ENCODE results near the gene CEP72.
"Not testable (repeated sequence)": the region's sequence is repeated elsewhere in the genome, so short reads cannot be mapped to it uniquely, and the experiment has no call there.

The CEP72 gene

DNA sequence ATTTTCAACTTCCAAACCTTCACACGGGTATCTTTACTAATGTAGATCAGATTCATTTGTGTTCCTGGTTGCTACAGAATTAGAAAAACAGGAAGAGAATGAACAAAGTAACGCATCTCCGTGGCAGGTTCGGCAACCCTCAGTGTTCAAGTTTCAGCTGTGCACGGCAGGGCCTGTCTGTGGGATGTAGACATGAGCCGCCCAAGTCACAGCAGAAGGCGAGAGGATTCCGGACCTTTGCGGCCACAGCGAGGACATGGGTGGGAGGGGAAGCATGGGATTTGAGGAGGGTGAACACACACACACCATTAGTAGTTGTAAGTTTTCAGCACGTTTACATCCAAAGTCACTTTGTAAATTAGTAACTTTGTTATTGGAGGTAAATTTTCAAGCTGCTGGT, 31.7 kb upstream of the CEP72 start:
- no peak for DNase-seq (ENCODE audit: low spot score)

DNA sequence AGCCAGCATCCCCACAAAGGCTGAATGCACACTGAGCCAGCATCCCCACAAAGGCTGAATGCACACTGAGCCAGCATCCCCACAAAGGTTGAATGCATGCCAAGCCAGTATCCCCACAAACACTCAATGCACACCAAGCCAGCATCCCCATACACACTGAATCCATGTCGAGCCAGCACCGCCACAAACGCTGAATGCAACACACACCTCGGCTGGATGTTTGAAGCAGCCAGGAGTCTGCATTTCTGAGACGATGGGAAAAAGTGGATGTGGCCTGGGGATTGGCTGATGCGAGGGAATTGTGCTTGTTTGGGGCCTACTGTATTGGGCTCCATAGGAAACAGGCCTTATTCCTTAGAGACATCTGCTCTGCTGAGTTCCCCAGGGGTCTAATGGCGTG, 30.9 kb upstream of the CEP72 start:
- no peak for DNase-seq (ENCODE audit: low spot score)

DNA sequence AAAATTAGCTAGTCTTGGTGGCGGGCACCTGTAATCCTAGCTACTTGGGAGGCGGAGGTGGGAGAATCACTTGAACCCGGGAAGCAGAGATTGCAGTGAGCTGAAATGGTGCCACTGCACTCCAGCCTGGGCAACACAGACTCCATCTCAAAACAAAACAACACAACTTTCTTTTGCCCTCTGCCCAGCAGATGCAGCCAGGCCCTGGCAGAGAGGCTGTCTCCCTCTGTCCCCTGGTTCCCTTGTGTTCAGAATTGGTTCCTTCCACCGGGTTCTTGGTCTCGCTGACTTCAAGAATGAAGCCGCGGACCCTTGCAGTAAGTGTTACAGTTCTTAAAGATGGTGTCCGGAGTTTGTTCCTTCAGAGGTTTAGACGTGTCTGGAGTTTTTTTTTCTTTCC, 30.2 kb upstream of the CEP72 start:
- DNase-seq (ENCODE audit: low spot score), result no peak

DNA sequence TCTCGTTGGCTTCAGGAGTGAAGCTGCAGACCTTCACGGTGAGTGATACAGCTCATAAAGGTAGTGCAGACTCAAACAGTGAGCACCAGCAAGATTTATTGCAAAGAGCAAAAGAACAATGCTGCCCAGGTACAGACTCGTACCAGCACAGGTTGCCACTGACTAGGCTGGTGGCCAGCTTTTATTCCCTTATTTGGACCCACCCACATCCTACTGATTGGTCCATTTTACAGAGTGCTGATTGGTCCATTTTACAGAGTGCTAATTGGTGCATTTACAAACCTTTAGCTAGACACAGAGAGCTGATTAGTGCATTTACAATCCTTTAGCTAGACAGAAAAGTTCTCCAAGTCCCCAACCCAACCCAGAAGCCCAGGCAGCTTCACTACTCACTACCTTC, 29.7 kb upstream of the CEP72 start:
- not testable (repeated sequence) for DNase-seq (ENCODE audit: low spot score)

DNA sequence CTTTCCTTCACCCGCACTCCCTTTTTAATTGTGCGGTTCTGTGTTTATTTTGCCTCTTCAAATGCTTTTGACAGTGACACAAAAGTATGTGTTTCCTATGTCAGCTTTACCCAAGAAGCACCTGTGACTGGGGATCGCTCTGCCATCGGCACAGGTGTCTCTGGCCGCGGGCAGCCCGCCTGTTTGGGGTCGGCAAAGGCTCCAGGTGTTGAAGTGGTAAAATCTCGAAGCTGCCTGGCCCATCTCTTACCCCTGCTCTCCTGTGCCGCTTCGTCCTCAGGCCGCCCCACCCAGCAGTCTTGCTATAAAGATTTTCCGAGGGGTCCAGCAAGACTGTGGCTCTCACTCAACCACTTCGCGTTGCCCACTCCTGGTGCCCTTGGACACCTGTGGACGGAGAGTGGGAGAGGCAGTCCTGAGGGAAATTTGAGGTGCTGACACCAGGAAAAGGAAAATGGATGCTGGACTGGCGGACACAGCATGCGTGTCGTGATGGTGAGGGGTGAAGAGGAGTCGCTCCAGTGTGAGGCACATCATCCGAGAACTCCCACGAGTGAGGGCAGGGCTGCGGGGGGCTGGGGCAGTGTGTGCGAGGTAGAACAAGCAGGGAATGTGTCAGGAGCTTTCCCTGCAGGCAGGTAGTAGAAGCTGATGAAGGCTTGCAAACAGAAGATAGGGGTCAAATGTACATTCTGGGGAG, 29.1 kb upstream of the CEP72 start:
- no peak for DNase-seq (ENCODE audit: low spot score)

DNA sequence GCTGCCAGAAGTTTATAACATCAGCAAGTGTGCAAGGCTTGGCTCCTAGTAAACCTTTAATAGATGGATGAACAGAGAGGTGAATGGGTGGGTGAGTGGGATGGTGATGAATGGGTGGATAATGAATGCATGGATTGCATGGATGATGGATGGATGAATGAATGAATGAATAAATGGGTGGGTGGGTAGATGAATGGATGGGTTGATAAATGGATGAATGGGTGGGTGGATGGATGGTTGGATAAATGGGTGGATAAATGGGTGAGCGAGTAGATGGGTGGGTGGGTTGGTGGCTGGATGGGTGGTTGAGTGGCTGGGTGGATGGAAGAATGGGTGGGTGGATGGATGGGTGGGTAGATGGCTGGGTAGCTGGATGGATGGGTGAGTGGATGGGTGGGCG, 28.5 kb upstream of the CEP72 start:
- no peak for DNase-seq (ENCODE audit: low spot score)

DNA sequence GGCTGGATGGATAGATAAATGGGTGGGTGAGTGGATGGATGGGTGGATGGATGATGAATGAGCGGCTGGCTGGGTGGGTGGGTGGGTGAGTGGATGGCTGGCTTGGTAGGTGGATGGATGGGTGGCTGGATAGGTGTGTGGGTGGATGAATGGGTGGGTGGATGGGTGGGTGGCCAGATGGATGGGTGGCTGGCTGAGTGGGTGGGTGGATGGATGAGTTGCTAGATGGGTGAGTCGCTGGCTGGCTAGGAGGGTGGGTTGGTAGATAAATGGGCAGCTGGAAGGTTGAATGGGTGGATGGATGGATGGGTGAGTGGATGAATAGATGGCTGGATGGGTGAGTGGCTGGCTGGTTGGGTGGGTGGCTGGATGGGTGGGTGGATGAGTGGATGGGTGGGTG, 27.9 kb upstream of the CEP72 start:
- no peak for DNase-seq (ENCODE audit: low spot score)

DNA sequence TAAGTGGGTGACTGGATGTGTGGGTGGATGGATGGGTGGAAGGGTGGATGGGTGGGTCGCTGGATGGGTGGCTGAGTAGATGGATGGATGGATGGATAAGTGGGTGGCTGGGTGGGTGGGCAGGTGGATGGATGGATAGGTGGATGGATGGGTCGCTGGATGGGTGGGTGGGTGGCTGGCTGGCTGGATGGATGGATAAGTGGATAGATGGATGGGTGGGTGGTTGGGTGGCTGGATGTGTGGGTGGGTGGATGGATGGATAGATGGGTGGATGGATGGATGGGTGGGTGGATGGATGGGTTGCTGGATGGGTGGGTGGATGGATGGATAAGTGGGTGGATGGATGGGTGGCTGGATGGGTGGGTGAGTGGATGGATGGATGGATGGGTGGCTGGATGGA, 27.3 kb upstream of the CEP72 start:
- DNase-seq (ENCODE audit: low spot score), result no peak

DNA sequence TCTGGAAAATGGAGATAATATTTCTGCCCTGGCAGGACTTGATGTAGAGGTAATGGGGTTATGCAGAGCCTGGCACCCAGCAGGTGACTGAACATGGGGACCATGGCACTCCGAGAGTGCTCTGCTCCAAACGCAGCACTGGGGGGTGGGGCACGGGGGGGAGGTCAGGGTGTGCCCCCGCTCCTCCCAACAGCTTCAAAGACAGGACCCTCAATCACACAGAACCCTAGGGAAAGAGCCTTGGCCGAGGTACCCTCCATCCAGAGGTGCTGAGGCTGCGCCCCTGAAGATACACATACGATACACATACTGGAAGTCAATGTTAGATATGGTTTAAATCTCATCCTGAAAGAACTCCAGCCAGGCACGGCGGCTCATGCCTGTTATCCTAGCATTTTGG, 26.6 kb upstream of the CEP72 start:
- no peak for DNase-seq (ENCODE audit: low spot score)

DNA sequence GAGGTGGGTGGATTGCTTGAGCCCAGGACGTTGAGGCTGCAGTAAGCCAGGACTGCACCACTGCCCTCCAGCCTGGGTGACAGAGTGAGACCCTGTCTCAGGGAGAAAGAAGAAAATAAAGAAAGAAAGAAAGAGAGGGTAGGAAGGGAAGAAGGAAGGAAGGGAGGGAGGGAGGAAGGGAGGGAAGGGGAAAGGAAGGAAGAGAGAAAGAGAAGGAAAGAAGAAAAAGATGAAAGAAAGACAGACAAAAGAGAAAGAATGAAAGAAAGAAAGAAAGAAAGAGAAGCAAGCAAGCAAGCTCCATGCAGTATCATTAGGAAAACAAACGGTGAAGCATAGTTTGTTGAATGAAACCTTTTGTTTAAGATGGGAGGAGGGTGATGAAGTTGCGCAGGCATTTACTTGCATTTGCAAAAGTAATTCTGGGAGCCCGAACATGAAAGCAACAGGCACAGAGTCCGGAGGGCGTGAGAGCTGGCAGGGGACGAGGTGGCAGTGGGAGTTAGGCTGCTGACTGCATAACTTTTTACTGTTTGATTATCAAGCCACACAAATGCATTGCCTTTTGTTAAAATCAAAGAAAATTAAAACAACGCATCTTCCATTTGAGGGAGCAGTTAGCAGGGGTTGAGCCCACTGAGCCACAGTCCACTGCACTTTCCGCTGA, 26.0 kb upstream of the CEP72 start:
- DNase-seq (ENCODE audit: low spot score), result no peak

DNA sequence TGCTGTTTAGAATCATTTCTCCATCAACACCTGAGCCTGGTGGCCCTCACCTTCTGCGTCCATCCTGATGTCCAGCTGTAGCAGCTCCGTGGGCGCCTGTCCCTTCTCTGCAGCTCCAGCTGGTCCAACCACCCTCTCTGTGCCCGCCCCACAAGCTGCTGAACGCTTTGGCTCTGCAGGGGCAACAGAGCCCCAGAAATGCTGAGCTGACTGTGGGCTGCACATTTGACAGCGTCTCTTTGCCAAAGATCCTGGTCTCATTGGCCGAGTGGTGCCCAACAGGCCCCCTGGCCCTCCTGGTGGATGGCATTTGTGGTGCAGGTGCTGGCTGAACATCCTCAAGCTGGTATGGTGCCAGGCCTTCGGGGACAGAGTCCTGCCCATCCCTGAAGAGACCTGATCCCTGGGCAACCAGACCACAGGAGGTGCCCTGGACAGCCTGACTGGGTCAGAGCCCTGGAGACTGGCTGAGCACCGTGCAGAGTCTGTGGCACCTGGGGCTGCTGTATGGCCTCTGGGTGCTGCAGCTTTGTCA, 25.3 kb upstream of the CEP72 start:
- DNase-seq (ENCODE audit: low spot score), result no peak

DNA sequence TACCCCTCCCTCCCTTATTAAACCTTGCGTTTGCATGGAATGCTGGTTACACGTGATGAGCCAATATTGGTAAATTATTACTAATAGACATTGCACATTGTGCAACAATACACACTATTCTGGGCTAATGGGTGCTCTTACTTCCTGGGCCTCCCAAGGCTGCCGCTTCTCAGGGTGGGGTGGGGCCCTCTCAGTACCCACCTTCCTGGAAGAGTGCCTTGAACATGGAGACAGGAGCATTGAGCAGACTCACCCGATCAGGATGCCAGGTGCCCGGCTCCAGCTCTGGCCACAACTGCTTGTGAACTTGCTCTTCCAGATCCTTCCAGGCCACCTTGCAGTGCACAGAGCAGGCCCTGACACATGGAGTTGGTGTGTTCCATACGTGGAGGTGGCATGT, 24.7 kb upstream of the CEP72 start:
- DNase-seq (ENCODE audit: low spot score), result no peak

DNA sequence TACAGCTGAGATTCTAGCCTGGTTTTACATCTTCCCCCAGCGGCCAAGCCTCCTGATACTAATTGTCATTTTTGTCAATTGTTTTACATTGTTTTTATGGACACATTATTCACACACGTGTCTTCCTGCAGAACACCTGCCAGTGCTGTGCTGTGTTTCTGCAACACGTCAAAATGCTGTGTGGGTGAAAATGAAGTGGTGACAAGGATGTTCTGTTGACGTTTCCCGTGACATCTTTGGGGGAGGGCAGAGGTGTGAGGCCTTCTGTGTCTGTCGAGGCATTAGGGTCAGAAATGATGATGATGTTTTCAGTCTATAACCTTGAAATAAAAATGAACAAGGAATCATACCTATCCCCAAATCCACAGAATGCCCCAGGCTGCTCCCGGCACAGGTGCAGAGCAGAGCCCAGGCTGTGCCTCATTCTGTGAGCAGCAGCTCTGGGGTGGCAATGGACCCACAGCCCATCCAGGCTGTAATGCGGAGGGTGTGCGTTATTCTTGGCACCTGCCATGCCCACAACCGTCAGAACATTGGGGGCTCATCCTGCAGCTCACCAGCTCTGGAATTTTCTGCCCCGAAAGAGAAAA, 23.6 kb upstream of the CEP72 start:
- no peak for DNase-seq (ENCODE audit: low spot score)

DNA sequence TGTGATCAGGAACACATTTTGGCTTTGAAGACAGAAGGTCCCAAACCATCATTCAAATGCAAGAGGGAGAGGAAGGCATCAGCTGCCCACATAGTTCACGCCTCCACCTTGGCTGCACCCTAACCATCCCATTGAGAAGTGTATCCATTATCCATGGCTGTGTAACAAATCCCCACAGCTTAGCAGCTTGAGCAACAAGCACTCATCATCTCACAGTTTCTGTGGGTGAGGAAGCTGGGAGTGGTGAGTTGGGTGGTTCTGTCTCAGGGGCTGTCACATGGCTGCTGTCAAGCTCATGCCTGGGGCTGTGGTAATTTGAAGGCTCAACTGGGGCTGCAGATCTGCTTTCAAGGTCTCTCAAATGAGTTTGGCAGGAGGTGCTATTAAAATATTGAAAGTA, 23.0 kb upstream of the CEP72 start:
- no peak for DNase-seq (ENCODE audit: low spot score)

DNA sequence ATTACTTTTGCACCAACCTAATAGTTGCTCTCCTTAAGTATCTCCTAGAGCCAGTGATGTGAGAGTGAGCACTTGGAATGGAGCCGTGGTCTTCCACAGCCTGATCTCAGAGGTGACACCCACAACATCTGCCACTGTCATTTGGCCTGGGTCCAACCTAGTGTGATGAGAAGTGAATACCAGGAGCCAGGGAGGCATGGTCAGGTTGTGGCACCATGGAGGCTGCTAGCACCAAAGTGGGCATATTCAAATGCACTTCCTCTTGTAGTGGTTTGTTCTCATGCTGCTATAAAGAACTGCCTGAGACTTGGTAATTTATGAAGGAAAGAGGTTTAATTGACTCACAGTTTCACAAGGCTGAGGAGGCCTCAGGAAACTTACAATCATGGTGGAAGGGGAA, 22.6 kb upstream of the CEP72 start:
- no peak for DNase-seq (ENCODE audit: low spot score)

DNA sequence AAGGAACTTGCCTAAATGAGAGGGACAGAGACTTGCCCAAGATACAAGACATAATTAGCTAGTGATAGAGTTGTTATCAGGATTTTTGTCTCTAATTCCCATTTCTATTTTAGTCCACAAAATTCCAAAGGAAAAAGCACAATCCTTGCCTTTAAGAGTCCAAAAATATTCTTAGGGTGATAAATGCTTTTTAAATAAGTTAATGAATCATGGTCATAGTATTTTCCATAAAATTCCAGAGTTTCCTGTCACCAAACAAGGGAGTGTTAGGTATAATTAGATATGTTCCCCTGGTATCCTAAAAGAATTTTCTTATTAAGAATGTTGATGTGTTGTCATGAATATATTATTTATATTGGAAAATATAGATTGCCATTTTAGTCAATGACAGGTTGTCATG, 21.8 kb upstream of the CEP72 start:
- no peak for DNase-seq (ENCODE audit: low spot score)

DNA sequence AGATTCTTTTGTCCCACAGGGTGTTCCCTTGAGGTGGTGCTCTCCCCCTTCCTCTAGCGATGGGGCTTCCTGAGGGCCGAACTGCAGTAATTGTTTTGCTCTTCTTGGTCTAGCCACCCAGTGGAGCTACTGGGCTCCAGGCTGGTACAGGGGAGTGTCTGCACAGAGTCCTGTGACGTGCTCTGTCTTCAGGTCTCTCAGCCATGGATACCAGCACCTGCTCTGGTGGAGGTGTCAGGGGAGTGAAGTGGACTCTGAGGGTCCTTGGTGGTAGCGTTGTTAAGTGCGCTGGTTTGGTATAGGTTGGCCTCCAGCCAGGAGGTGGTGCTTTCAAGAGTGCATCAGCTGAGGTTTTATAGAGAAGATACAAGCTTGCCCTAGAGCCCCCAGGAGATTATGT, 20.4 kb upstream of the CEP72 start:
- no peak for DNase-seq (ENCODE audit: low spot score)

DNA sequence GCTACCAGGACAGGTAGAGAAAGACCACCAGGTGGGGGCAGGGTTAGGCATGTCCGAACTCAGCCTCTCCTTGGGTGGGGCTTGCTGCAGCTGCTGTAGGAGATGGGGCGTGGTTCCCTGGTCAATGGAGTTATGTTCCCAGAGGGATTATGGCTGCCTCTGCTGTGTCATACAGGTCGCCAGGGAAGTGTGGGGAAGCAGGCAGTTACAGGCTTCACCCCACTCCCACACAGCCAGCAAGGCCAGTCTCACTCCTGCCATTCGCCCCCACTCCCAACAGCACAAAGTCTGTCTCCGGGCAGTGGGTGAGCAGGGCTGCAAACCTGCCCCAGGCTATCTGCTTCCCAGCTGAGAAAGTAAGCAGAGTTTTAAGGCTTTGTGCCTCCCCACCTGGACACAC, 20.0 kb upstream of the CEP72 start:
- no peak for DNase-seq (ENCODE audit: low spot score)

DNA sequence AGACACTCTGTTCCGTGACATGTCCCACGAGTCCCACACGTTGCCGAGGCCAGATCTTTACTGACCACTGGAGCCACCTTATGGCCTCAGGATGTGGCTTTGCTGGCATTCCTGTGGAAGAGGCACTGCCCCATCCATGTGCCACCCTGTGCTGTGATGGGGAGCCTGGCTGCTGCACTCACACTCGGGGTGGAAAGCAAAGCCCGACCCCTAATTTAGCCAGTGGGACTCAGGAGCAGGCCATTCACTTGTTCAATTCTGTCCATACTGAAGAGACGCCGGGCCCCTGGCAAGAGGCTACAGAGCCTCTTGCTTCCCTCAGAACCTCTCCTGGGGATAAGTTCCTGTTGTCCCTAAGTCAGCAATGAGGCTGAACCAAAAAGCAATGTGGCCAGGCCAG, 18.6 kb upstream of the CEP72 start:
- DNase-seq (ENCODE audit: low spot score), result no peak

DNA sequence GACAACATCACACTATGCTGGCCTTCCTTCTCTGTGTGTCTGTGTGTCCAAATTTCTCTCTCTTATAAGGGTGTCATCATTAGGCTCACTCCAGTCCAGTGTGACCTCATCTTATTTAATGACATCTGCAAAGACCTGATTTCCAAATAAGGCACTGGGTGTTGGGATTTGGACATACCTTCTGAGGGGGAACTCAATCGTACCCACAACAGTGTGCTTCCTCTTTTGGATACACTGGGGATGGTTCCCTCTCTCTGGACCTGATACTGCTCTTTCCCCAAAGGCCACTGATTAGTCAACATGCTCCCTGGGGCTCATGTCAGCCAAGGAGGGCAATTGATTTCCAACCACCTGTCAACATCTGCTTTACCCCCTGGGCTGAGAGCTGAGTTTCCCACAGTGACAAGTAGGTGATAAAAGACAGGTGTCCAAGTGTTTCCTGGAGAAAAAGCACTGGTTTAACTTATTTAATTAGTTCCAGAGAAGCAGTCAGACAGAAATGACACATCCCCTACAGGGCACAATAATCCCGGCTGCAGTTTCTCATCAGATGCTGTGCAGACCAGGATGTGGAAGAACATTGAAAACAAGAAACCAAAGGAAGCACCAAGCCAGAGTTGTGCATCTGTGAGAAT, 17.8 kb upstream of the CEP72 start:
- no peak for DNase-seq (ENCODE audit: low spot score)

DNA sequence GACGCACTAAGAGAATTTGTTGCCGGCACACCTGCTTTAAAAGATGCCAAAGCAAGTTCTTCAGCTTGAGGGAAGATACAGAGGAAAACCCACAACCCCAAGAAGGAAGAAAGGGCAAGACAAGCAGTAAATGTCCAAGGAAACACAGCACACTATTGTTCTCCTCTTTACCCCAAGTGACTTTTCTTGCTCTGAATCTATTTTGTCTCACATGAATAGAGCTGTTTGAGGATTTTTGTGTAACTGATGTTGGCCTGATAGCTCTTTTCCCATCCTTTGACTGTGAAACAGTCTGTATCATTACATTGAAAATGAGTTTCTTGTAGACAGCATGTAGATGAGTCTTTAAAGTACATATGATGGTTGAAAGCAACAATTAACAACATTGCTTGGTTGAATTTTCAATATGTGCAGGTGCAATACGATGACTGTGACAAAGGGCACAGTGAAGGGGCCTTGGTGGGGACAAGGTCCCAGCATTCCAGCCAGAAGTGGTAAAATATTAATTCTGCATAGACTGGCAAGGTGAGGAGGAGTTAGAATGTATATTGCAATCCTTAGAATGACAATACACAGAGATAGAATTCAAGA, 16.8 kb upstream of the CEP72 start:
- DNase-seq (ENCODE audit: low spot score), result no peak

DNA sequence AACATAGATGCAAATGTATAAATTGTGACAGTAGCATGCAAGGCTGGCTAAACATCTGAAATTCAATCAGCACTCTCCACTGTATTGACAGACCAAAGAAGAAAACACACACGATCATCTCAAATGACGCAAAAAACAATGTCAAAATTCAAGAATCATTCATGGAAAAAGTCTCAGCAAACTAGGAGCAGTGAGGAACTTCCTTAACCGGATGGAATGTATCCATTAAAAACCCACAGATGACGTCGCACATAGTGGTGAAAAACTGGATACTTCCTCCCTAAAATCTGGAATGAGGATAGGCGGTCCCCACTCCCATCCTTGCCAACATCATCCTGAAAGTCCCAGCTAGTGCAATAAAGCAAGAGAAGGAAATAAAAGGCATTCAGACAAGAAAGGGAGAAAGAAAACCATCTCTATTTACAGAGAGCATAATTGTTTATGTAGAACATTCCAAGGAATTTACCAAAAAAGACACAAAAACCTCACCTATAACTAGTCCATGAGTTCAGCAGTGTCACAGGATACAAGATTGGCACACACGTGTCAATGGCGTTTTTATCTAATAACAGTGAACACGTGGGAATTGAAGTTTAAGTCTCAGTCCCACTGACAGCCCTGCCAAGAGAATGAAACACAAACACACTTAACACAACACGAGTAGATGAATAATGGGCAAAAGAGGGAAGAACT, 14.1 kb upstream of the CEP72 start:
- no peak for DNase-seq (ENCODE audit: low spot score)

Measured in CD4-positive, alpha-beta T cell treated with Interleukin-6 at 100 ng/mL for 8 hours (primary cell).